Measurements from ENCODE around the gene ELL3. TPM values are rescaled to one million over a fixed set of nuclear protein-coding genes. Genes with fewer than 3 reads are reported as not detected.

Gene ELL3
- total RNA-seq, 1 donor, result 2.1 TPM

- no peak for TF ChIP-seq CTCF (IDR thresholded peaks at IDR 0.05; ENCODE audit: insufficient read depth, low read length)
- no peak overlapping the region for H3K4me3 ChIP-seq (ENCODE audit: low read depth, low read length)
- DNase-seq (ENCODE audit: low read depth), result no peak
These were observed 2.2 kb upstream of the ELL3 start for GRCh38 chr15:43779016-43779415.

- H3K4me3 ChIP-seq (ENCODE audit: low read depth, low read length), result peak overlapping the region; percentile 80
- TF ChIP-seq CTCF (IDR thresholded peaks at IDR 0.05; ENCODE audit: insufficient read depth, low read length), result peak; percentile 79
- peak; percentile 75 for DNase-seq (ENCODE audit: low read depth)
These were observed 625 bp upstream of the ELL3 start for GRCh38 chr15:43777267-43777914.

- no peak for DNase-seq (ENCODE audit: low read depth)
- H3K4me3 ChIP-seq (ENCODE audit: low read depth, low read length), result peak overlapping the region; percentile 80
- TF ChIP-seq CTCF (IDR thresholded peaks at IDR 0.05; ENCODE audit: insufficient read depth, low read length), result no peak
These were observed 557 bp downstream of the ELL3 start for GRCh38 chr15:43776101-43776717.

GRCh38 chr15:43775411-43775965 is 1.3 kb downstream of the ELL3 start:
- peak; percentile 30 for DNase-seq (ENCODE audit: low read depth)
- TF ChIP-seq CTCF (IDR thresholded peaks at IDR 0.05; ENCODE audit: insufficient read depth, low read length), result no peak
- no peak overlapping the region for H3K4me3 ChIP-seq (ENCODE audit: low read depth, low read length)

GRCh38 chr15:43774062-43774461 is 2.7 kb downstream of the ELL3 start:
- no peak for TF ChIP-seq CTCF (IDR thresholded peaks at IDR 0.05; ENCODE audit: insufficient read depth, low read length)
- DNase-seq (ENCODE audit: low read depth), result no peak
- H3K4me3 ChIP-seq (ENCODE audit: low read depth, low read length), result no peak overlapping the region

- TF ChIP-seq CTCF (IDR thresholded peaks at IDR 0.05; ENCODE audit: insufficient read depth, low read length), result no peak
- no peak overlapping the region for H3K4me3 ChIP-seq (ENCODE audit: low read depth, low read length)
- DNase-seq (ENCODE audit: low read depth), result no peak
These were observed 4.1 kb downstream of the ELL3 start for GRCh38 chr15:43772624-43773023.

Measured in fibroblast of the aortic adventitia (primary cell).